ENCODE data around the gene SIPA1.
A peak's percentile ranks its signal among the peaks of the same experiment; 100 is the strongest.

The SIPA1 gene

DNA sequence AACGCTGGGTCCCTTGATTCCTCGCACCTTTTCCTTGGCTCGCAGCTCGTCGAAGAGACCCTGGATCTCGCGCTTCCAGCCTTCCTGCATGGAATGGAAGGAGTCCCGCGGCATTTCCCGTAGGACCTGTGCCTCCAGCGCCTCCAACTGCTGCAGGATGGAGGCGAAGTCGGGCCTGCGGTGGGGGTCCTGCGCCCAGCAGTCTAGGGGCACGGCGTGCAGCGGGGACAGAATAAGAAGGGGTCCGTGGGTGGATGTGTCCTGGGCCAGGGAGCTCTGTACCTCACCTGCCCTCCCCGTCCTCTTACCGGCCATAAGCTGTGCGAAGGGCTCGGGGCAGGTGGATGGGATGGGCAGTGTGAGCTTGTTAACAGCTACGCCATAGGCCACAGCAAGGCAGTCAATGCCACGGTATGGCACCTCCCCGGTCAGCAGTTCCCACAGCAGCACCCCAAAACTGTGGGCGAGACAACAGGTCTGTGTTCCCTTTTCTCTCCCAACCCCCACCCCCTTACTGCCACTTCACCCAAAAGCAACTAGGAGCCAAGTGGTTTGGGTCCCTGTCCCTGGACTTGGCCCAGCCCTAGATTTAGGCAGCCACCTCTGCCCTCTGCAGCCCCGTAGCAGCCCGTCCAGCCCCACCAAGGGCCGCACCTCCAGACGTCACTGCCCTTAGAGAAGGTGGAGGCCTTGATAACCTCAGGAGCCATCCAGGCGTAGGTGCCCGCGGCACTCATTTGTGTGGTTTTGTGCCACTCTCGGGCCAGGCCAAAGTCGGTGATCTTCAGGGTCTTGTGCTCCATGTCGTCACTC lies 30.1 kb upstream of the SIPA1 start:
- no peak for DNase-seq (ENCODE audit: low read depth)

DNA sequence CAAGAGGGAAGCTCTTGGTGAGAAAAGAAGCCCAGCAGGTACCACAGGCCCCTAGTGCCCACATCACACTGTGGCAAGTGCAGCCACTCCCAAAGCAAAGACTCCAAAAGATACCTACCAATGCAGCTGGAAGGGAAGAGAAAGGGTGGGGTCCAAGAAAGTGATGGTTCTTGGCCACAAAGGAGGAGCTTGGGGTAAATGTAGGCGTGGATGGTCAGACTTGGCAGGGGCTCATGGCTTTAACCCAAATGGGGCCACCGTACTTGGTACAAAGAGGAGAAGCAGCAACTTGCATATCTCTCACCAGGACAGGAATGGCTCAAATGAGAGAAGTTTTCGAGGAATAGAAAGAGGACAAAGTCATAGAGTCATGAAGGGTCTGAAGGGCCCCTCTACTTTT lies 28.7 kb upstream of the SIPA1 start:
- DNase-seq (ENCODE audit: low read depth) = no peak

GRCh38 chr11:65609665-65610064 lies 28.2 kb upstream of the SIPA1 start:
- no peak for DNase-seq (ENCODE audit: low read depth)

DNA sequence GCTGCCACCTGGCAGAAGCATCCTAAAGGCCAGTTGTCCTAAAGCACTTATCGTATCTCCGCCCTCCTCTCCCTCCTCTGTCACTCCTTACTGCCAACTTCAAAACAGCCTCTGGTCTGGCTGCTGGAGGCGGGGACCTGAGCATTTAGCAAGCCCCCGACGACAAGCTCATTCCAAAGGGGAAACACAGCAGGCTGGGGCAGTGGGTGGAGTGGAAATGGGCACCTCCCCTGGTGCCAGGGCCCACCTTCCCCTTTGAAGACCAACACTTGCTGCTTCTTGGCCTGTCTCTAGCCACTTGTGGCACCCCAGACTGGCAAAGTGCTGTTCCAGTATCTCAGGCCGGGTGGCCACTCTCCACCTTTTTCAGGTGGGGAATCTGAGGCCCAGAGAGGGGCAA lies 27.5 kb upstream of the SIPA1 start:
- no peak for DNase-seq (ENCODE audit: low read depth)

GRCh38 chr11:65611028-65611757 lies 26.7 kb upstream of the SIPA1 start:
- DNase-seq (ENCODE audit: low read depth) = no peak

- DNase-seq (ENCODE audit: low read depth) = peak; percentile 46
These were observed 25.9 kb upstream of the SIPA1 start for GRCh38 chr11:65611758-65612603.

DNA sequence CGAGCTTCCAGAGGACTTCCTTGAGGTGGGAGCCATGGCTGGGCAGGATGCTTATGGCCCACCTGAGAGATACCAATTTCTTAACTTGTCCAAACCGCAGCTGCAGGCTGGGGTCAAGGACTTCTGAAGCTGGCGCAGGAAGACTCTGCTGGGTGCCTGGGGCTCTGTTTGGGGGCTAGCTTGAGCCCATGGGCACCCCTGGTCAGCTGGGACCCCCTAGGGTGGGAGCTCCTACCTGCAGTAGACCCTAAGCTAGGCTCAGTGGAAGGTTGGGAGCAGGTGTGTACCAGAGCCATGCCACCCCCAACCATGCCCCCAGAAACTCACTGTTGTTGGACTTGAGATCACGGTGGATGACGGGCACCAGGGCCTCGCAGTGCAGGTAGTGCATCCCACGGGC lies 25.2 kb upstream of the SIPA1 start:
- no peak for DNase-seq (ENCODE audit: low read depth)

- peak; percentile 34 for DNase-seq (ENCODE audit: low read depth)
These were observed 24.6 kb upstream of the SIPA1 start for GRCh38 chr11:65613091-65613928.

- DNase-seq (ENCODE audit: low read depth) = peak; percentile 100
These were observed 22.5 kb upstream of the SIPA1 start, which contains the start of gene PCNX3 for GRCh38 chr11:65615229-65615949. Gene PCNX3 (plus strand): TSS chr11:65615776. CDS start chr11:65616312, 536 bp downstream.

DNA sequence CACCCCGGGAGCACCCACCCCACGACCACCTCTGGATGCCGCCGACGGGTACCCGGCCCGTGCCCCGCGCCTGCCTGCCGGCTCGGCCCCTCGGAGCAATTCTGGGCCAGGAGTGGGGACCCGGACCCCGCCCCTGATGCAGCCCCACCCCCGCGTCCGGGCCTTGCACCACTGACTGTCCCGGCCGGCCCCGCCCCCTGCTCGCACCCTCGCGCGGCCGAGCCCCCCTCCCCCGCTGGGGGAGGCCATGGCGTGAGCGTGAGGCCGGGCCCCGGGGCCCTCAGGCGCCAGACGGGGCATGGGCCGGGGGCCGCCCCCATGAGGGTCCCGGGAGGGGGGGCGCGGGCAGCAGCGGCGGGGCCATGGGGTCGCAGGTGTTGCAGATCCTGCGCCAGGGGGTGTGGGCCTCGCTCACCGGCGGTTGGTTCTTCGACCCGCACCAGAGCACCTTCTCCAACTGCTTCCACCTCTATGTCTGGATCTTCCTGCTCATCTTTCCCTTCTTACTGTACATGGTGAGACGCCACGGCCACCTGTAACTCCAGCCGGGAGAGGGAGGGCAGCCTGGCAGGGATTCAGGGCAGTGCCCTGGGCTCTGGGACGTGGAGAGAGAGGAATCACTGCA lies 21.8 kb upstream of the SIPA1 start:
- DNase-seq (ENCODE audit: low read depth) = peak; percentile 65

GRCh38 chr11:65616575-65617001 lies 21.3 kb upstream of the SIPA1 start:
- no peak for DNase-seq (ENCODE audit: low read depth)

DNA sequence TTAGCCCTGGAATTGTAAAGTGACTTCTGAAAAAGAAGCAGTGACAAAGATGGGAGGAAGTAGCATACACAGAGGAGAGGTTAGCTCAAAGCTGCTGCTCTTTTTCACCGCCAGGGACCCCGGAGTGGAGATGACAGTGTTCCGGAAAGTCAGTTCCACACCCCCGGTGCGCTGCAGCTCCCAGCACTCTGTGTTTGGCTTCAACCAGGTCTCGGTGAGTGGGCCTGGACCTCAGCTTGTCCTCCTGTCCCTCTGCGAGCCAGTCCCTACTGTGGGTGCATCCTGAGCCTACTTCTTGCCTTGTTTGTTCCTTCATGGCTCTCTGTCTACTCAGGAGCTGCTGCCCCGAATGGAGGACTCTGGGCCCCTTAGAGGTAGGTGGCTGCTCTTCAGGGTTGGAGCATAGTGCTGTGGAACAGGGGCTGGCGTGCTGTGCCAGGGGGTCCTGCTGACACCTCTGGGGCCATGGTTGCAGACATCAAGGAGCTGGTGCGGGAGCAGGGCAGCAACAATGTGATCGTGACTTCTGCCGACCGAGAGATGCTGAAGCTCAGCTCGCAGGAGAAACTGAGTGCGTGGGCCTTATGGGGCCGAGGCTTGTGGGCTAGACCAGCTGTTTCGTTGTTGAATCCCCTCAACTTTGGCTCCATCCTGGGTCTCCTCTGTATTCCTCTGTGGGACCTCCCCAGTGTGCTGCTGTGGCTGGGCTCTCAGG lies 20.6 kb upstream of the SIPA1 start:
- no peak for DNase-seq (ENCODE audit: low read depth)

DNA sequence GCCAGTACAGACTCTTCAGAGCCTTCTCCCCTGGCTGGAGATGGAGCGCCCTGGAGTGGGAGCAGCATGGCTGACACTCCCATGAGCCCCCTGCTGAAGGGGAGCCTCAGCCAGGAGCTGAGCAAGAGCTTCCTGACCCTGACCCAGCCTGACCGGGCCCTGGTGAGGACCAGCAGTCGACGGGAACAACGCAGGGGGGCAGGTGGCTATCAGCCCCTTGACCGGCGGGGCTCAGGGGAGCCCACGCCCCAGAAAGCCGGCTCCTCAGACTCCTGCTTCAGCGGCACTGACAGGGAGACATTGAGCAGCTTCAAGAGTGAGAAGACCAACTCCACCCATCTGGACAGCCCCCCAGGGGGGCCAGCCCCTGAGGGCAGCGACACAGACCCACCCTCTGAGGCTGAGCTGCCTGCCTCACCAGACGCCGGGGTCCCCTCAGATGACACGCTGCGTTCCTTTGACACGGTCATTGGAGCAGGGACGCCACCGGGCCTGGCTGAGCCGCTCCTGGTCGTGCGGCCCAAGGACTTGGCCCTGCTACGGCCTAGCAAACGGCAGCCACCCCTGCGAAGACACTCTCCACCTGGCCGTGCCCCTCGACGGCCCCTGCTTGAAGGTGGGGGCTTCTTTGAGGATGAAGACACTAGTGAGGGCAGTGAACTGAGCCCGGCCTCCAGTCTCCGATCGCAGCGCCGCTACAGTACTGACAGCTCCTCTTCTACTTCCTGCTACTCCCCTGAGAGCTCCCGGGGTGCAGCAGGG lies 19.7 kb upstream of the SIPA1 start:
- no peak for DNase-seq (ENCODE audit: low read depth)

- no peak for DNase-seq (ENCODE audit: low read depth)
These were observed 19.1 kb upstream of the SIPA1 start for GRCh38 chr11:65618763-65619162.

GRCh38 chr11:65619281-65619928 lies 18.5 kb upstream of the SIPA1 start:
- DNase-seq (ENCODE audit: low read depth) = no peak

- no peak for DNase-seq (ENCODE audit: low read depth)
These were observed 17.2 kb upstream of the SIPA1 start for GRCh38 chr11:65620666-65621065.

GRCh38 chr11:65621460-65621859 lies 16.4 kb upstream of the SIPA1 start:
- no peak for DNase-seq (ENCODE audit: low read depth)

DNA sequence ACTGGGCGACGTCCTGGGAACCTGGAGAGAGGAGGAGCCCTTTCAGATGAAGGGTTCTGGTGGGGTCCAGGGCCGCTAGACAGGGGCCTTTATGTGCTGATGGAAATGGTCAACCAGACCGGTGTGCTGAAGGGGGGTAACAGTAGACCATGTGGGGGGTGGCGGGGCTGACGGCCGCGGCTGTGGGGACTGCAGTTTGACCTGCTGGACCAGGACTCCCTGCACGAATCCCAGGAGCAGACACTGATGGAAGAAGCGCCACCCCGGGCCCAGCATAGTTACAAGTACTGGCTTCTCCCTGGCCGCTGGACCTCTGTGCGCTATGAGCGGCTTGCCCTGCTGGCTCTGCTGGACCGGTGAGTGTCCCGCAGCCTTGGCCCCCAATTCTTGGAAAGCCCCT lies 15.9 kb upstream of the SIPA1 start:
- no peak for DNase-seq (ENCODE audit: low read depth)

Data from ELR (cell line).